IMR-90 (cell line): Measurements from ENCODE around the gene ATP8B2. TPM values are rescaled to one million over a fixed set of nuclear protein-coding genes. Genes with fewer than 3 reads are reported as not detected.

ENCODE experiments used
- ATAC-seq: fragments of 200-7000 bp; cut with Tn5 transposase; 2 replicates; pipeline ENCODE4 v1.9.1; 2020; ENCODE audit warnings: low read depth, mild to moderate bottlenecking, moderate library complexity
- BruUV-seq: library from RNA; stranded (reverse); fragments of 400-500 nt; replicated peaks from 2 replicates; lab custom pipeline; 2021; lab: Mats Ljungman, UMichigan
- CTCF ChIA-PET: fragments of 300-600 bp; formaldehyde crosslinking; extraction: SDS; loops from one replicate; lab custom pipeline; 2021; ENCODE audit warnings: antibody characterized with exemption; lab: Yijun Ruan, JAX
- POLR2A ChIA-PET: fragments of 300-600 bp; sonication (Branson Sonifier 250); formaldehyde crosslinking; loops from one replicate; lab custom pipeline; 2022; ENCODE audit warnings: antibody characterized with exemption; ENCODE audit not compliant: unreplicated experiment; lab: Charles Lee
- DNase-seq: peaks from one replicate; pipeline ENCODE4 v3.0.0; 2013
- H2AFZ ChIP-seq: replicated peaks from 2 replicates; pipeline ENCODE3; 2013; ENCODE audit warnings: low read length, mild to moderate bottlenecking; ENCODE audit not compliant: poor library complexity
- H2AK5ac ChIP-seq: 2 replicates; pipeline ENCODE4 v1.6.1; 2013; ENCODE audit warnings: low read depth, low read length, inconsistent platforms
- H2AK9ac ChIP-seq: replicated peaks from 2 replicates; pipeline ENCODE3; 2013; ENCODE audit warnings: mild to moderate bottlenecking, low read depth, low read length, moderate library complexity; ENCODE audit not compliant: poor library complexity
- H2BK120ac ChIP-seq: 2 replicates; pipeline ENCODE4 v1.6.1; 2013; ENCODE audit warnings: low read depth, low read length, inconsistent platforms
- H2BK15ac ChIP-seq: 3 replicates; pipeline ENCODE4 v1.6.1; 2013; ENCODE audit warnings: low read depth, low read length, inconsistent platforms
- H2BK20ac ChIP-seq: 2 replicates; pipeline ENCODE4 v1.6.1; 2013; ENCODE audit warnings: low read depth, mild to moderate bottlenecking, inconsistent platforms, low read length, moderate library complexity
- H2BK5ac ChIP-seq: 2 replicates; pipeline ENCODE4 v1.6.1; 2013; ENCODE audit warnings: mild to moderate bottlenecking, low read depth, low read length, inconsistent platforms; ENCODE audit not compliant: poor library complexity, severe bottlenecking
- H3K14ac ChIP-seq: replicated peaks from 2 replicates; pipeline ENCODE4 v1.6.1; 2013; ENCODE audit warnings: low read depth, low read length, inconsistent platforms
- H3K18ac ChIP-seq: 2 replicates; pipeline ENCODE4 v1.6.1; 2013; ENCODE audit warnings: low read depth, low read length, control low read depth
- H3K23ac ChIP-seq: 2 replicates; pipeline ENCODE4 v1.6.1; 2013; ENCODE audit warnings: low read depth, low read length, inconsistent platforms
- H3K27ac ChIP-seq: 2 replicates; pipeline ENCODE4 v1.5.1; 2013; ENCODE audit warnings: mild to moderate bottlenecking, control low read depth, low read length; ENCODE audit not compliant: insufficient read depth
- H3K27me3 ChIP-seq: 2 replicates; pipeline ENCODE4 v1.6.1; 2013; ENCODE audit warnings: low read length; ENCODE audit not compliant: control insufficient read depth, insufficient read depth
- H3K36me3 ChIP-seq: 2 replicates; pipeline ENCODE4 v1.6.1; 2013; ENCODE audit warnings: low read length, mixed read lengths; ENCODE audit not compliant: control insufficient read depth, insufficient read depth
- H3K4ac ChIP-seq: 2 replicates; pipeline ENCODE4 v1.6.1; 2013; ENCODE audit warnings: low read depth, low read length, inconsistent platforms
- H3K4me1 ChIP-seq: 2 replicates; pipeline ENCODE4 v1.6.1; 2013; ENCODE audit warnings: low read length, mixed read lengths; ENCODE audit not compliant: control insufficient read depth, insufficient read depth
- H3K4me2 ChIP-seq: 2 replicates; pipeline ENCODE4 v1.6.1; 2013; ENCODE audit warnings: low read depth, mild to moderate bottlenecking, control low read depth, low read length, moderate library complexity
- H3K4me3 ChIP-seq: 2 replicates; pipeline ENCODE4 v1.5.1; 2013; ENCODE audit warnings: low read depth, mild to moderate bottlenecking, control low read depth, low read length, moderate library complexity; ENCODE audit not compliant: insufficient read depth
- H3K56ac ChIP-seq: 2 replicates; pipeline ENCODE4 v1.6.1; 2013; ENCODE audit warnings: low read length, inconsistent platforms; ENCODE audit not compliant: insufficient read depth; ENCODE audit errors: extremely low read depth
- H3K79me1 ChIP-seq, 2 experiments: 2 replicates each; pipeline ENCODE4 v1.6.1; 2013; ENCODE audit warnings: low read length in 2 of 2, inconsistent platforms in 1 of 2, low read depth in 1 of 2
- H3K9ac ChIP-seq: 2 replicates; pipeline ENCODE4 v1.6.1; 2013; ENCODE audit warnings: low read depth, low read length, control low read depth
- H3K9me1 ChIP-seq: 2 replicates; pipeline ENCODE4 v1.6.1; 2013; ENCODE audit warnings: low read length, inconsistent platforms; ENCODE audit not compliant: insufficient read depth
- H3K9me3 ChIP-seq: 2 replicates; pipeline ENCODE4 v1.6.1; 2013; ENCODE audit warnings: low read length; ENCODE audit not compliant: control insufficient read depth, insufficient read depth
- H4K20me1 ChIP-seq: 2 replicates; pipeline ENCODE4 v1.6.1; 2013; ENCODE audit warnings: low read length, inconsistent platforms; ENCODE audit not compliant: insufficient read depth
- H4K5ac ChIP-seq: 2 replicates; pipeline ENCODE4 v1.6.1; 2013; ENCODE audit warnings: mild to moderate bottlenecking, low read depth, low read length, control low read depth
- H4K8ac ChIP-seq, 2 experiments: 2 replicates each; pipeline ENCODE4 v1.6.1; 2013; ENCODE audit warnings: low read depth in 2 of 2, low read length in 2 of 2, control low read depth in 1 of 2, inconsistent platforms in 1 of 2
- H4K91ac ChIP-seq: 2 replicates; pipeline ENCODE4 v1.6.1; 2013; ENCODE audit warnings: low read depth, low read length, inconsistent platforms; ENCODE audit not compliant: insufficient read depth
- CEBPB ChIP-seq: IDR thresholded peaks from 2 replicates; pipeline ENCODE4 v1.6.1; 2012; ENCODE audit warnings: low read depth, low read length, improper control_type of control experiment
- RCOR1 ChIP-seq: IDR thresholded peaks from 2 replicates; pipeline ENCODE4 v1.6.1; 2012; ENCODE audit warnings: mild to moderate bottlenecking, low read length, improper control_type of control experiment; ENCODE audit not compliant: insufficient replicate concordance
- WGBS, 2 experiments: methylation state at CpG; one replicate each; pipeline versions ENCODE4 v1.1.5 to v1.1.7; 2013; ENCODE audit warnings: missing lambda C conversion rate in 2 of 2; ENCODE audit not compliant: insufficient read length in 1 of 2; ENCODE audit errors: extremely low coverage in 2 of 2; 5-methylcytosine and 5-hydroxymethylcytosine counted together
- dilution Hi-C: fragments of 300-500 bp; cut with HindIII; formaldehyde crosslinking; loops from one replicate; pipeline ENCODE4 v1.14.3; 2018; ENCODE audit warnings: low sequenced_read_pairs; ENCODE audit not compliant: unreplicated experiment
- in situ Hi-C: fragments of 300-500 bp; cut with MboI; formaldehyde crosslinking; loops from 3 replicates; pipeline ENCODE4 v1.14.3; 2019; ENCODE audit warnings: low sequenced_read_pairs, inconsistent platforms, mixed read lengths
- intact Hi-C: fragments of 100-400 bp; cut with micrococcal nuclease; formaldehyde crosslinking; loops from 2 replicates; pipeline ENCODE4 v1.10.0; 2022
- polyA plus RNA-seq, 3 experiments: library from polyadenylated mRNA; depleted of rRNA; stranded (reverse); fragments of >200 nt; gene quantifications; 2 replicates each; pipeline ENCODE4 v1.2.3, GENCODE V29; 2012; ENCODE audit warnings: low replicate concordance in 1 of 3
- total RNA-seq: library from RNA; depleted of rRNA; stranded (reverse); fragments of >200 nt; gene quantifications from 2 replicates; pipeline ENCODE4 v1.2.3, GENCODE V29; 2012

The ATP8B2 gene
- total and polyA plus RNA-seq, 2 of the 4 experiments (the other 2 are of a cell fraction) = 79.4 to 91.0 TPM

DNA sequence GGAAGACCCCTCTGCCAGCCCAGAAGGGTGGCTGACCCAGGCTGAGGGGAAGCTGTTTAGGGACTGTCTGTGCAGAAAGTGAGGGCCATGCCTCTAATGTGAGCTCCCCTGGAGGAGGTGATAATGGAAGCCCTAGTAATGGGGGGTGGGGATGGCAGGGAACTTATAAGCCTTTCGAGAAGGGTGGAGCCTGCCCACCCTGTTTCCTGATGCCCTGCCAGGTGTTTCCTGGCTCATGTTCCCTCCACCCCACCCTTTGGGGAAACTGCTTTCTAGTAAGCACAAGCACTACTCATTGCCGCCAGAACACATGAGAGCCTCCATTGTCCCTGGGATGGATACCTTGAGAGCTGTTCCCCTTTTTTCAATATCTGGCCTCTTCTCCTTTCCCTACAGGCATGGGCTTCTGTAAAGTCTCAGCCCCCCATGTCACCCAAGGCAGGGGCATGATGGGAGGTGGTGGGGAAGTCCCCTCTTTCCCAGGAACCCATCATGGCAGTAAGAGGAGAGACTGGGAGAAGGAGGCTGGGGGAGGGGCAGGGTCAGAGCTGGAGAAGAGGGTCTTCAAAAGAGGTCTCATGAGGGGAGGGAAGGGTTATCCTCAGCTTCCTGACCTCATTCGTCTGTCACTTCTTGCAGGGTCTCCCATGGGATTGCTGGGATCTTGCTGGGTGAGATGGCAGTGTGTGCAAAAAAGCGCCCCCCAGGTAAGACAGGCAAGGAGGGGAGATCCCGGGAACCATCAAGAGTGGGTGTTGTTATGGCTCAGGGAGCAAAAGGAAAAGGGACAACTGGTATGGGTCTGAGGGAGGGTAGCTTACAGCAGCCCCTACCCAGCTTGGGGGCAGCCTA lies 2.4 kb downstream of the ATP8B2 start:
- POLR2A ChIA-PET = interaction anchor here (0.6 kb wide), 1 partner anchor 33 kb away, joined by 4 read pairs; no protein-coding TSS in a partner anchor

More for the DNA sequence above, 2.4 kb downstream of the ATP8B2 start:
- Histone ChIP-seq H3K4me1 (peaks cover 22% of the 10 kb centered on the region), H3K9me3 (no peaks in the 10 kb centered on the region), H2BK15ac (no peak overlapping the region), H3K27me3 (peaks cover 5% of the 10 kb centered on the region; the same call in 1 of the 2 replicates), H3K9ac (peak overlapping the region; percentile 21; the same call in 1 of the 2 replicates), H3K4me3 (peak overlapping the region; percentile 31), H3K9me1 (peaks cover 23% of the 10 kb centered on the region), H3K79me1 (peaks cover 24 to 68% of the 10 kb centered on the region in 2 experiments), H4K8ac (peak overlapping the region; percentile 14 to 81; a peak in 2 of 4 replicates), H2AK9ac (peak overlapping the region; percentile 100), H3K56ac (no peak overlapping the region; the same call in 1 of the 2 replicates), H2BK20ac (no peak overlapping the region), H3K4me2 (peak overlapping the region; percentile 98), H2AFZ (no peak overlapping the region), H3K14ac (peak overlapping the region; percentile 100), H2BK120ac (peak overlapping the region; percentile 96; the same call in 1 of the 2 replicates), H3K23ac (peak overlapping the region; percentile 97), H4K5ac (no peak overlapping the region), H3K18ac (no peak overlapping the region), H3K4ac (peak overlapping the region; percentile 98), H4K91ac (peak overlapping the region; percentile 93; the same call in 1 of the 2 replicates), H2AK5ac (peak overlapping the region; percentile 97), H4K20me1 (peaks cover 31% of the 10 kb centered on the region; the same call in 1 of the 2 replicates), H3K27ac (no peak overlapping the region), H3K36me3 (peaks cover 27% of the 10 kb centered on the region), H2BK5ac (no peak overlapping the region)
- no peak for DNase-seq
- no peak for TF ChIP-seq RCOR1
- TF ChIP-seq CEBPB = no peak
- no TSS peak for BruUV-seq
- ATAC-seq = no peak
- CTCF ChIA-PET = interaction anchor here (1.1 to 2.8 kb wide), 2 partner anchors 7 to 219 kb away, joined by 4 to 23 read pairs; no protein-coding TSS in a partner anchor
- 35% methylated on average over 2 of the region's 5 CpGs; no CpG with 5 or more reads in 1 of the 2 experiments for WGBS, 2 experiments
- dilution Hi-C loops (no loop called here), intact Hi-C loops (loop anchor here (2.0 to 5.0 kb wide), 3 partner anchors 55 to 219 kb away; partner anchors contain the start of gene HAX1), in situ Hi-C loops (no loop called here)
